NB4 (cell line): Measurements from ENCODE around the gene PLBD2.
A peak's percentile ranks its signal among the peaks of the same experiment; 100 is the strongest.

Experiments used
- DNase-seq: peaks from one replicate; pipeline ENCODE4 v3.0.0; 2010; ENCODE audit warnings: low read depth
- H3K4me3 ChIP-seq: one replicate; pipeline ENCODE4 v1.5.1; 2011; ENCODE audit warnings: mild to moderate bottlenecking, low read depth, low read length, moderate library complexity
- MYC ChIP-seq: IDR thresholded peaks from 2 replicates; pipeline ENCODE4 v1.6.1; 2011; ENCODE audit warnings: low read depth, low read length
- POLR2A ChIP-seq: IDR thresholded peaks from 2 replicates; pipeline ENCODE4 v1.6.1; 2011; ENCODE audit warnings: mild to moderate bottlenecking; ENCODE audit not compliant: insufficient read length; ENCODE audit errors: extremely low read depth
- TF ChIP-seq, protein P1 (sequence below): IDR thresholded peaks from one replicate; pipeline ENCODE4 v1.5.1; 2012; ENCODE audit warnings: low read depth, low read length
- TF ChIP-seq, protein P2 (sequence below): IDR thresholded peaks from 2 replicates; pipeline ENCODE4 v1.6.1; 2011; ENCODE audit warnings: low read depth, low read length

Gene PLBD2

DNA sequence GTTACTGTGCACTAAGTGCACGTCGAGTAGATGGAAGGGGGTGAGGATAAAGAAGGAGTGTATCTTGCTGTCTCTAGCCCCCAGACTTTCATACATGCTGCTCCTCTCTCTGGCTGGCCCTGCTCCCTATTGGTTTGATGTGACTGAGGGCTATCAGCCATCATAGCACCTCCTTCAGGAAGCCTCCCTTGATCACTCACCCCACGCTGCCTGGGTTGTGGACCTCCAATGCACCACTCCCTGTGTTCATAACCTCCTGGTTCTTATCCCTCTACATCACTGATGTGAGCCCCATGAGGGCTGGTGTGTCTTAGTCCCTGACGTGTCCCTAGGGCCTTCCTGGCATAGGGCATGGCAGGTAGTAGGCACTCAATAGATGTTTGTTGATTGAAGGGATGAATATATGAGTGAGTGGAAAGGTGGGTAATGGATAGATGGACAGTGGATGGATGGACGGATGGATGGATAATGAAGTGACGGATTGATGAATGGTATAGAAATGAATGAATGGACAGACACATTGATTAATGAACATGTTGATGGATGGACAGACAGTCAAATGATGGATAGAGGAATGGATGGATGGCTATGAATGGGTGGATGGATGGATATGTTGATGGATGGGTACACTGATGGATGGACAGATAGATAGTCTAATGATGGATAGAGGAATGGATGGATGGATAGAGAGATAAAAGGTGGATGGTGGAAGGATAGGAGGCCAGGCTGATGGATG, 78.8 kb downstream of the PLBD2 start:
- no peak for DNase-seq
- TF ChIP-seq, protein P1, sequence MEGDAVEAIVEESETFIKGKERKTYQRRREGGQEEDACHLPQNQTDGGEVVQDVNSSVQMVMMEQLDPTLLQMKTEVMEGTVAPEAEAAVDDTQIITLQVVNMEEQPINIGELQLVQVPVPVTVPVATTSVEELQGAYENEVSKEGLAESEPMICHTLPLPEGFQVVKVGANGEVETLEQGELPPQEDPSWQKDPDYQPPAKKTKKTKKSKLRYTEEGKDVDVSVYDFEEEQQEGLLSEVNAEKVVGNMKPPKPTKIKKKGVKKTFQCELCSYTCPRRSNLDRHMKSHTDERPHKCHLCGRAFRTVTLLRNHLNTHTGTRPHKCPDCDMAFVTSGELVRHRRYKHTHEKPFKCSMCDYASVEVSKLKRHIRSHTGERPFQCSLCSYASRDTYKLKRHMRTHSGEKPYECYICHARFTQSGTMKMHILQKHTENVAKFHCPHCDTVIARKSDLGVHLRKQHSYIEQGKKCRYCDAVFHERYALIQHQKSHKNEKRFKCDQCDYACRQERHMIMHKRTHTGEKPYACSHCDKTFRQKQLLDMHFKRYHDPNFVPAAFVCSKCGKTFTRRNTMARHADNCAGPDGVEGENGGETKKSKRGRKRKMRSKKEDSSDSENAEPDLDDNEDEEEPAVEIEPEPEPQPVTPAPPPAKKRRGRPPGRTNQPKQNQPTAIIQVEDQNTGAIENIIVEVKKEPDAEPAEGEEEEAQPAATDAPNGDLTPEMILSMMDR = no peak
- TF ChIP-seq, protein P2, sequence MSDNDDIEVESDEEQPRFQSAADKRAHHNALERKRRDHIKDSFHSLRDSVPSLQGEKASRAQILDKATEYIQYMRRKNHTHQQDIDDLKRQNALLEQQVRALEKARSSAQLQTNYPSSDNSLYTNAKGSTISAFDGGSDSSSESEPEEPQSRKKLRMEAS = no peak
- no peak for TF ChIP-seq POLR2A
- TF ChIP-seq MYC = no peak
- no peak overlapping the region for H3K4me3 ChIP-seq

DNA sequence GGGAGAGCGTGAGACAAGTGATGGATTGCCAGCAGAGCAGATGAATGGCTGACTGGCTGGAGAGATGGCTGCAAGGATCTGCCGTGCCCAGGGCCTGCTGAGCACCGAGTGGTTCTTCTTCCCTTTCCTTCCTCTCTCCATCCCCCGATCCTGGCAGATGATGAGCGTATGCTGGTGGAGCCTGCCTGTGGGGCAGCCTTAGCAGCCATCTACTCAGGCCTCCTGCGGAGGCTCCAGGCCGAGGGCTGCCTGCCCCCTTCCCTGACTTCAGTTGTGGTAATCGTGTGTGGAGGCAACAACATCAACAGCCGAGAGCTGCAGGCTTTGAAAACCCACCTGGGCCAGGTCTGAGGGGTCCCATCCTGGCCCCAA, 79.3 kb downstream of the PLBD2 start:
- no peak for TF ChIP-seq MYC
- TF ChIP-seq, protein P2 = no peak
- TF ChIP-seq, protein P1 = no peak
- TF ChIP-seq POLR2A = no peak
- no peak for DNase-seq
- no peak overlapping the region for H3K4me3 ChIP-seq

DNA sequence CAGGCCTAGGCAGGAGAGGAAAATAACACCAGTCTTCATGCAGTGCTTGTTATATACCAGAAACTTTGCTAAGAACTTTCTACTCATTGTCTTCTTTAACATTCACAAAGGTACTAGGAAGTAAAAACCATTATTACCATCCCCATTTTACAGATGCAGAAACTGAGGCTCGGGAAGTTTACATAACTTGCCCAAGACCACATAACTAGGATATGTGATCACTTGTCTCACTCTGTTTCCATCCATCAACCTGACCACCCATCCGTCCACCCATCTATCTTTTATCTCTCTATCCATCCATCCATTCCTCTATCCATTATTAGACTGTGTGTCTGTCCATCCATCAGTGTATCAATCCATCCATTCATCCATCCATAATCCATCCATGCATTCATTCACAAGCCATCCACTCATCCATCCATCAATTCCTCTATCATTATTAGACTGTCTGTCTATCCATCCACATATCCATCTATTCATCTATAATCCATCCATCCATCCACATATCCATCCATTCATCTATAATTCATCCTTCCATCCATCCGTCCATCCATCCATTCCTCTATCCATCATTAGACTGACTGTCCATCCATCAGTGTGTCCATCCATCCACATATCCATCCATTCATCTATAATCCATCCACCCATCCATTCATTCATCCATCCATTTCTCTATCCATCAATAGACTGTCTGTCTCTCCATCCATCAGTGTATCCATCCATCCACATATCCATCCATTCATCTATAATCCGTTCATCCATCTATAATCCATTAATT, 80.3 kb downstream of the PLBD2 start:
- no peak for TF ChIP-seq MYC
- TF ChIP-seq, protein P2 = no peak
- TF ChIP-seq, protein P1 = no peak
- no peak for TF ChIP-seq POLR2A
- no peak overlapping the region for H3K4me3 ChIP-seq
- no peak for DNase-seq

DNA sequence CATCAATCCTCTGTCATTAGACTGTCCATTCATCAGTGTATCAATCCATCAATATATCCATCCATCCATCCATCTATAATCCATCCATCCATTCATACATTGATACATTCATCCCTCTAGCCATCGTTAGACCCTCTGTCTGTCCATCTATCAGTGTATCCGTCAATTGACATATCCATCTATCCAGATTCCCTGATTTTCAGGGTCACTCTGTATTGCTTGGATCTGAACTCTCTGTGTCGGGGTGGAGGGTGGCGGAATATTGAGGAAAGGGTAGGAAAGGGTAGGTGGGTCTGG, 80.9 kb downstream of the PLBD2 start:
- TF ChIP-seq POLR2A = no peak
- no peak for TF ChIP-seq MYC
- TF ChIP-seq, protein P2 = no peak
- TF ChIP-seq, protein P1 = no peak
- DNase-seq = no peak
- H3K4me3 ChIP-seq = no peak overlapping the region

DNA sequence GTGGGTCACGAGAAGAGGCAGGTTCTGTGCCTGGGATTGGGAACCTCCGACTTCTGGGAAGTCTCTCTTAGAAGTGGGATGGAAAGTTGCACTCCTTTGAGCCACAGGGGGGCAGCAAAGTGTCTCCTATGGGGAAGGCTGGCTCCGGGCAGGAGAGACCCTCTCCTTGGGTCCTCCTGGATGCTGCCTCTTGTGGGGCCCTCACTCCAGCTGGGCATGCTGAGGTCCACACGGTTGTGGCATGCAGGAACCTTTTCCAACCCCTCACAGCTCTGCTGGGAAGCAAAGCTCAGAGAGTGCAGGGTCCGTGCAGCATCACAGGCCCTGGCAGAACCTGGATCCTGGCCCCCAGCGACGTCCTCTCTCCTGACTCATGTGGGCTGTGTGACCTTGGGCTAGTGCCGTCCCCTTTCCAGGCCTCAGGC, 81.2 kb downstream of the PLBD2 start:
- TF ChIP-seq, protein P1 = peak; percentile 93
- TF ChIP-seq POLR2A = no peak
- peak; percentile 54 for DNase-seq
- no peak overlapping the region for H3K4me3 ChIP-seq
